Measurements from ENCODE around the gene TP53. TPM values are rescaled to one million over a fixed set of nuclear protein-coding genes. Genes with fewer than 3 reads are reported as not detected.

TP53 gene
- total and polyA plus RNA-seq, 9 of the 15 experiments (the other 6 are each of a cell fraction or from before 2014, with no cell fraction given), result 2.8 to 14.0 (median 7.1) TPM

DNA sequence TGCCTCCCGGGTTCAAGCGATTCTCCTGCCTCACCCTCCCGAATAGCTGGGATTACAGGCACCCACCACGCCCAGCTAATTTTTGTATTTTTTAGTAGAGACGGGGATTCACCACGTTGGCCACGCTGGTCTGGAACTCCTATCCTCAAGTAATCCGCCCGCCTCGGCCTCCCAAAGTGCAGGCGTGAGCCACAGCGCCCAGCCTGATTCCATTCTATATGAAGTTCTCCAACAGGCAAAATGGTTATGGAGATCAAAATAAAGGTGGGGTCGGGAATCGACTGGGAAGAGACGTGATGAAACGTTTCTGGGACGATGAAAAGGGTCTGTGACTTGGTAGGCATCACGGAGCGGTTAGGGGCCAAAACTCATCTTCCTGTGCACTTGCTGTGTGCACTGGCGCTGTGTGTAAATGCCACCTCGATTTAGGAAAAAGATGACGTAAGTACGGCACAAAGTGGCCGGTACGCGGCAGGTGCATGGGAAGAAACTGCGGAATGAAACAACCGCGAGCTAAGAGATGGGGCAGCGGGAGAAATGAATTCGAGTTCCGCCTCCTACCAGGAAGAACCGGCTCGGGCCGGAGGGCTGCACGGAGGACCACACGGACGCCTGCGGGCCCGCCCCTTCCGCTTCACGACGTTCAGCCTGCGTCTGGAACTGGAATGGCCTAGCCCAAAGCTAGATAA lies 1.6 kb downstream of the TP53 start (continued):
- TF ChIP-seq ILK (tag; IDR thresholded peaks at IDR 0.05; ENCODE audit: borderline replicate concordance, low read depth) (no peak), IRF9 (tag; IDR thresholded peaks at IDR 0.05) (no peak), KAT7 (CRISPR knock-in tag; IDR thresholded peaks at IDR 0.05; ENCODE audit: borderline replicate concordance) (peak; percentile 80), HMG20A (CRISPR knock-in tag; conservative IDR thresholded peaks at IDR 0.05) (no peak), MED1 (CRISPR knock-in tag; IDR thresholded peaks at IDR 0.05; ENCODE audit: borderline replicate concordance) (0 out of 2 replicates have a peak, but pooled peaks have one; percentile 49), CXXC5 (CRISPR knock-in tag; IDR thresholded peaks at IDR 0.05) (peak; percentile 86), KLF10 (CRISPR knock-in tag; IDR thresholded peaks at IDR 0.05) (no peak), ATF1 (CRISPR knock-in tag; IDR thresholded peaks at IDR 0.05) (no peak), ATF1 (tag; IDR thresholded peaks at IDR 0.05) (peak; percentile 77; the same call in 1 of the 2 replicates), ZNF75A (CRISPR knock-in tag; IDR thresholded peaks at IDR 0.05) (no peak), CTBP1 (IDR thresholded peaks at IDR 0.05; ENCODE audit: borderline replicate concordance) (peak; percentile 57; the same call in 1 of the 2 replicates), HCFC1 (IDR thresholded peaks at IDR 0.05; ENCODE audit: low read depth, low read length) (peak; percentile 47), ZBTB40 (IDR thresholded peaks at IDR 0.05) (peak; percentile 80), ZBTB40 (CRISPR knock-in tag; IDR thresholded peaks at IDR 0.05) (no peak)
- TF ChIP-seq, protein P1, sequence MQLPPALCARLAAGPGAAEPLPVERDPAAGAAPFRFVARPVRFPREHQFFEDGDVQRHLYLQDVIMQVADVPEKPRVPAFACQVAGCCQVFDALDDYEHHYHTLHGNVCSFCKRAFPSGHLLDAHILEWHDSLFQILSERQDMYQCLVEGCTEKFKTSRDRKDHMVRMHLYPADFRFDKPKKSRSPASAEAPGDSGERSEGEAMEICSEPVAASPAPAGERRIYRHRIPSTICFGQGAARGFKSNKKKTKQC (CRISPR knock-in tag; IDR thresholded peaks at IDR 0.05), result peak; percentile 93; the same call in 1 of the 2 replicates
- TF ChIP-seq, protein P2, sequence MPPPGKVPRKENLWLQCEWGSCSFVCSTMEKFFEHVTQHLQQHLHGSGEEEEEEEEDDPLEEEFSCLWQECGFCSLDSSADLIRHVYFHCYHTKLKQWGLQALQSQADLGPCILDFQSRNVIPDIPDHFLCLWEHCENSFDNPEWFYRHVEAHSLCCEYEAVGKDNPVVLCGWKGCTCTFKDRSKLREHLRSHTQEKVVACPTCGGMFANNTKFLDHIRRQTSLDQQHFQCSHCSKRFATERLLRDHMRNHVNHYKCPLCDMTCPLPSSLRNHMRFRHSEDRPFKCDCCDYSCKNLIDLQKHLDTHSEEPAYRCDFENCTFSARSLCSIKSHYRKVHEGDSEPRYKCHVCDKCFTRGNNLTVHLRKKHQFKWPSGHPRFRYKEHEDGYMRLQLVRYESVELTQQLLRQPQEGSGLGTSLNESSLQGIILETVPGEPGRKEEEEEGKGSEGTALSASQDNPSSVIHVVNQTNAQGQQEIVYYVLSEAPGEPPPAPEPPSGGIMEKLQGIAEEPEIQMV (tag; conservative IDR thresholded peaks at IDR 0.05; ENCODE audit: low read depth), result peak; percentile 100
